HG02970 (cell line): ENCODE measurements around the gene ATG7.
"Not testable (repeated sequence)": the region's sequence is repeated elsewhere in the genome, so short reads cannot be mapped to it uniquely, and the experiment has no call there.

Experiments
- ATAC-seq: cut with Tn5 transposase; IDR thresholded peaks from one replicate; pipeline ENCODE4 v1.9.1; 2021; ENCODE audit warnings: mild to moderate bottlenecking, moderate library complexity, moderate number of reproducible peaks; ENCODE audit not compliant: unreplicated experiment, low FRiP score

ATG7 gene

DNA sequence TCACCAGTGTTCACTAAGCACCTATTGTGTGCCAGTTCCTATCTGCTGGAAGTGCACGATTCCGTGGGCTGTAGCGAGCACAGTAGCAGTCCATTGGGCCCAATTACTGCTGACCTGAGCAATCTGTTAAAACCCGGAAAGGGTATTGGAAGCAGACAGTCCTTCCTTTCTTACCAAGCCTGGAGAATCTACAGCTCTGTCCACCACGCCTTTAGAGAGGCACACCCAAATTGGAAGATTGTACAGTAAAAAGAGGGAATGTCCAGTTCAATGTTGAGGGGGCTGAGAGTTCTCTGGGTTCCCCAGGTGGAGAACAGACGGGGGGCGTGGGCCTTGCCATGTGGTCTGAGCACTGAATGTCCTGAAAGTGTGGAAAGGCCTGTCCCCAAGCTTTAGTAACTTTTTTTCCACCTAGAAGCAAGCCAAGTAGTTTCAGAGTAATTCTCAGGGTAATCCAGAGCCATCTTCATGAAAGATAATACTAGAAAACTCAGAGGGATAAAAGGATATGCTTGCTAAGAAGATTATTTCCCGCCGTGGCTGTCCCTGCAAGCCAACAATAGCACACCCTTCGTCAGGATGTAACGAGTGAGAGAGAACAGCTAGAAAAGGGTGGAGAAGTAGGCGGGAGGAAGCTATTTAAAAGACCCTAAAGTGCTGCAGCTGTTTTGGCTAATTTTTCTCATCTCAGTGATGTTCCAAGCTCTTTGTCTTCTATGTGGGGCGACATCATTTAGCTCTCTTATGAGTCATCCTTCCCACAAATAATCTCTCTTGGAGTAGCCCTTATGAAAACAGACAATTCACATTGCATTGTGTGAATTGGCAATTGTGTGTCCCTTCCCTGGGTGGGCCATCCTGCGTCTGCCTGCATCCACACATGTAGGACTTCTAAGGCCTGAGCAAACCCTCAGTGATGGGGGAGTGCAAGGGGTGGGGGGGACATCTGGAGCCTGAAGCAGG lies 181.0 kb downstream of the ATG7 start:
- ATAC-seq = no peak

DNA sequence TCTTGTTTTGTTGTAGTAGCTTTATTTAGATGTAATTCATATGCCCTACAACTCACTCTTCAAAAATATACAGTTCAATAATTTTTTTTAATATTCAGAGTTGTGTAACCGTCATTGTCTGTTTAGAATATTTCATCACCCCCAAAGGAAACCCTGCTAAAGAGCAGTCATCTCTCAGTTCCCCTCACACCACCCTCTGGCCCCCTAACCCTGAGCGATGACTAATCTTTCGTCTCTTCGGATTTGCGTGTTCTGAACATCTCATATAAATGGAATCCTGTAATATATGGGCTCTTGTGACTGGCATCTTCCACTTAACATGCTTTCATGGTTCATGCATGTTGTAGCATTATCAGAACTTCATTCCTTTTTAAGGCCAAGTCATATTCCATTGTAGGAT lies 183.8 kb downstream of the ATG7 start:
- ATAC-seq = no peak

DNA sequence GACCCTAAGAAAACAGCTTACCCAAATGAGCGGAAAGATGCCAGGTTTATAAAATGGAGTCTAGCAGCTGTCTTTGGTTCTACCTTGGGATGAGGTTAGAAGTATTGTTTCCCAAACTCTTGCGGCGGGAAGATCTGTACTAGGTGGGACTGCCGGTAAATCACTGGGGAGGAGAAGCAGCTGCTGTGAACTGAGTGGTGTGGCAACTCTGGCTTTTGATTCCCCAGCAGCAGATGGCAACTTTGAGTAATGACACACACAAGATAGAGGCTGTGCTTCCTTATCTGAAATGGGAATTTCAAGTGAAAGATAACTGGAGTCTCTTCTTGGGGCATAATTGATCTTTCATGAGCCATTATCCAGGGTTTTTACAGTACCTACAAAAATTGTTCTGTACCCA lies 184.9 kb downstream of the ATG7 start:
- no peak for ATAC-seq

DNA sequence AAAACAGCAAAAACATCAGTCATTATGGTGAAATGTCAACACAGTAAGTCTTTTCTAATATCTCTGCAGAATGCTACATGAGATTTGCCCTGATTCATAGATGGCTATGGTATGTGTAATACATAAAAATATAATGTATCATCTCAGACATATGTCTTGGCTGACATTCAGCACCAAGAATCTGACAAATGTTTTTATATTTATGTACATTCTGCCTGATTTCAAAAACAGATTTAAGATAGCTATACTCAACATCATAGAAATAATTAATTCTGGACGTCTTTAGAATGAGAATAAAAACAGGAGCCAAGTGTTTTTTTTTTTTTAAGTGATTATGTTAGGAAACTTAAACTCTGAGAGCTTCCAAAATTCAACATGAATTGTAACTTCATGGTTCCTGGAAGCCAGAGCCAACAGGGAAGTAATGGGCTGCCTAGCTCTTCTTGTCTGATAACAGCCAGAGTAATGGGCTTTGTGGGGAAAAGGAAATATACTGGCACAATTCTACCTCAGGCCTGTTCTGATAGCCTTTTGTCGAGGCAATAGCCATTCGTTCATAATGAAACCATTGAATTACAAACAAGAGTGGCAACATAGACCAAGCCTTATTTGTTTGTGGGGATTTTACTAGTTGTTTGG lies 187.1 kb downstream of the ATG7 start:
- no peak for ATAC-seq

DNA sequence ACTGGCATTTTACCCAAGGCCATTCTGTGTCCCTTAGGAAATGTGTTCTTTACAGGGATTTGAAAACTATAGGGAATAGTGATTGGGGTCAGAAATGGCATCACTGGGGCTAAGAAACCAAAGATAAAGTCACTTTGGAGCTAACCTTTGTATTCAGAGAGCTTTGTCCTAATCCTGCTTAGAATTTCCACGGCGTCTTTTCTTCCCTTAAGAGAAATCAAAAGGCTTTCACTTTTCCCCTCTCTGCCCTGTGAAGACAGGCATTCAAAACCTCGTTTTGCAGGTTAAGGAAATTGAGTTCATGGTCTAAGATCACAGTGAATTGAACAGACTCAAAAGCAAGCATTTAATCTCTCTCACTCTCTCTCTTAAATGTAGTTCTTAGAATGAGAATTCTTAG lies 189.0 kb downstream of the ATG7 start:
- ATAC-seq = no peak

DNA sequence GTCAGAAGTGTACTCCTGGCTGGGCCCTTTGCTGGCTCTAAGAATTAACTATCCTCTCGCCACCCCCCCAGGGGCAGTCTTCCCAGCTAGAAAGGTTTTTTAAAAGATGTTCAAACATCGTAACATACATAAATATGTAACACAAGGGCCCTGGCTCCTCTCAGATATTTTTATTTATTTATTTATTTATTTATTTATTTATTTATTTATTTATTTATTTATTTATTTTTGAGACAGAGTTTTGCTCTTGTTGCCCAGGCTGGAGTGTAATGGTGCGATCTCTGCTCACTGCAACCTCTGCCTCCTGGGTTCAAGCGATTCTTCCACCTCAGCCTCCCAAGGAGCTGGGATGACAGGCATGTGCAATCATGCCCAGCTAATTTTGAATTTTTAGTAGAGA lies 190.5 kb downstream of the ATG7 start:
- ATAC-seq = not testable (repeated sequence)

DNA sequence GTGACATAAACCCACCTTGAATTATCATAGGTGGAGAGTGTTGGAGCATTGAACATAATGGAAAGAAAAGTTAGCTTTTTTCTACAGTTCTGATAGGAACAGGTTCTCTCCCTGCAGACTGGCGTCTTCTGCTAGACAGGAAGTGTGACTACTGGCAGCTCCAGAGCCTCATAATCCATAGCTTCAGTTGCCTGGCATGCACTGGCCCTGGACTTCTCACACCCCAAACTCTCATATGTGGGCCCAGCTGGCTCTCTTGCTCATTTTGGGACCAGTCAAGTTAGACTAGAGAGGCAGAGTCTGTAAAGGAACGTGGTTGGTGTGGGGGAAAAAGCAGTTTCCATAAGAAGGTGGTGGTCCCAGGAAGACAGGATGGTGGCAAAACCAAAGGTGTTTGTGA lies 191.4 kb downstream of the ATG7 start:
- no peak for ATAC-seq

DNA sequence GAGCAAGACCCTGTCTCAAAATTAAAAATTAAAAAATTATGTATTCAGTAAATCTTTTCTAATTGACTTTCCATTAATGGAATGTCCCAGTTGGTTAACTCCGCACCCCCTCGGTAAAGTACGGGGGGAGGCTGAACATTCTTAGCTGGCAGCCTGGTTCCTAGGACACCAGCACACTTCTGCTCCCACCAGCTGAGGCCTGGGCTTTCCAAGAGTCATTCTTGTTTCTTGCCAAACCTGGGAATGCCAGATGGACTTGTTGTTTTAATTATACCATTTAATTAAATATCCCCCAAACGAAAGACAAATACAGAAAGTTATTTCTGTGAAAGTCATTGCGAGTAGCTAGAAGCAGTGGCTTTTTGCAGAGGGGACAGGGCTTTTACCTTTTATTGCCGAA lies 192.2 kb downstream of the ATG7 start:
- no peak for ATAC-seq

DNA sequence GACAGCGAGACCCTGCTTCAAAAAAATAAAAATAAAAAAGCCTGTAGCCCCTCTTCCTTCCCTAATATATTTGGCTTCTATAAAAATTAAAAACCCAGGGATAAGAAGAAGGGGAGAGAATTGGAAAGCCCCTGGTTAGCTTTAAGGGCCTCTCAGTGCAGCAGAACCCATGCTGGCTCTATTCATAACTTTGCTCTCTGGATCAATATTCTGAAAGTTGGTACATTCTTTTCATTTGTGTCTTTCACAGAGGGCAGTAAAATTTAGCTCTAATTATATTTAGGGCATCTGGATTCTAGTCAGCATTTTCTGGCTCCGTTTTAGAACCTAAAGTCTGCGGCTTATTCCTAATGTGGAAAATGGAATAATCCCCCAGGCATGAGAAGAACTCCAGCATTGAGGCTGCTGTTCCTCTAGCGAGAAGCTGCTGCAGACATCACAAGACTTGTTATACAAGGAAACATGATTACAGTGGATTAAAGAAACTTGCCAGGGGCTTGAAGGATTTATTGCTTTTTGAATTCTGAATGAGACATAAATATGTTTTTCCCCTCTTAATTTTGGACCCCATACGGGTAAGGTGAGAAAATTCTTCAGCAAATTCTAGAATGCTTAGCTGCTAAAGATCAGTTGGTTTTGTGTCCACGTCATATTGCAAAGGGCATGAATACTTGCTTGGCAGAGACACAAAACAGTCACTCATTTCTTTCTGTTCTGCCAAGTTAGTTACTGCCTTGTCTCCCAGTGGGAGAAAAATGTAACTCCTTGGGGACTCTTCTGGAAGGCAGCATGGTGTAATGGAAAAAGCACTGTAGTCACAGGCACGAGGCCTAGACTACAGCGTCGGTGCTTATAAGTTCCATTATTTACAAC lies 193.8 kb downstream of the ATG7 start:
- no peak for ATAC-seq

DNA sequence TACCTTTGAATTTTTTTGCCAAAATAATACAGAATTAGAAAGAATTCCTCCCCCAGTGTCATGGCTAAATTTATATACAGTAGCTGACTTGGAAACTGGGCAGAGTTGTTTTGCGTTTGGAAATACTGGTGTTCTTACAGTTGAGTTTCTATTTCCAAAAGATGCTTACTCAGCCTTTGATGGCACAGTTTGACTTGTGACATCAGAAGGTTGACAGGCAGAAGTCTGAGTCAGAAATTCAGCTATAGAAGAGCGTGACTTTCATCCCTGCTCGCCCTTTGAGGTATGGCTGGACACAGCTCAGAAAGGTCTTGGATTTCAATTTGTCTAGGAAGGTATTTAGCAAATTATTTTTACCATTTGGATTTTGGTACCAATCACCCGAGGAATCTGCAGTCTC lies 195.7 kb downstream of the ATG7 start:
- ATAC-seq = no peak

DNA sequence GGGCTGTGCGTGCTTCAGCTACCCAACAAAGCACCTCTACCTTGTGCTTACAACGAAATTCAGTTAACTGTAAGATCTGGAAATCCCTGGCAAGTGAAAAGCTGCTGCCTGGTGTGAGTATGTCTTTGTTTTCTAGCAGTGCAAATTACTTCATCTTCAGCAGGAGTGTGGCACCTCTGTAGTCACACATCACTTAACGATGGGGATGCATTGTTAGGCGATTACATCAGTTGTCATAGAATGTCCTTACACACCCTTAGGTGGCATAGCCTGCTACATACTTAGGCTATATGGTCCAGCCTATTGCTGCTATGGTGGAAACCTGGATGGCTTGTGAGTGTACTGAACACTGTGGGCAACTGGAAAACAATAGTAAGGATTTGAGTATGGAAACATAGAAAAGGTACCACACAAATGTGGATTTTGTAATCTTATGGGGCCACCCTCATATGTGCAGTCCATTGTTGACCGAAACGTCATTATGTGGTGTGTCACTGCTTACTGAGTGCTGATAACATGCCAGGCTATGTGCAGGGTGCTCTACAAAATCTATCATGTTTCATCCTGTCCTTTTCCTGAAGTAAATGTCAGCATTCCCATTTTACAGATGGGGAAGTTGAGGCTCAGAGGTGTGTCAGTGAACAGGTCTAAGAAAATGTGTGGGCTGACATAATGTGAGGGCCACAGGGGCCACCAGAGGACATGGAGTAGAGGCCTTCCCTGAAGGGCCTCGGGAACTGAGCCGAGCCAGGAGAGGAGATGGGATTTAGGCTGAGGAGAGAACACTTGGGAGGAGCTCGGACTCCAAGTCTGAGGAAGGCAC lies 198.0 kb downstream of the ATG7 start:
- ATAC-seq = no peak

DNA sequence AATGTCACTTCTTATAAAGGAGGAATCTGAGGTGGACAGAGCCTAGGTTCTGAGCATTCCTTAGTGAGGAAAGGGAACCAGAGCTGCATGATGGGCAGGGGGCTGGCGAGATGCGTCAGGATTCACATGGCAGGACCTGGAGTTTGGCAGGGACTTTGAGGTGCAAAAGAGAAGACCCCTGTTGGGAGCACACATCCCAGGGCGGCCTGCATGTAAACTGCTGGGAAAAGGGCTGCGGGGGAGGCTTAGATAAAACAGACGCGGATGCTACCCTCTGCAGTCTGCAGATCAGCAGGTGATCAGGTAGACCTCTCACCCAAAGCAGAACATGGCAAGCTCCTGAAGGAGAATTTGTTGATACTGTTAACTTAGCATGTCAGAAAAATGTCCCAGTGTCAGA lies 203.1 kb downstream of the ATG7 start:
- no peak for ATAC-seq

DNA sequence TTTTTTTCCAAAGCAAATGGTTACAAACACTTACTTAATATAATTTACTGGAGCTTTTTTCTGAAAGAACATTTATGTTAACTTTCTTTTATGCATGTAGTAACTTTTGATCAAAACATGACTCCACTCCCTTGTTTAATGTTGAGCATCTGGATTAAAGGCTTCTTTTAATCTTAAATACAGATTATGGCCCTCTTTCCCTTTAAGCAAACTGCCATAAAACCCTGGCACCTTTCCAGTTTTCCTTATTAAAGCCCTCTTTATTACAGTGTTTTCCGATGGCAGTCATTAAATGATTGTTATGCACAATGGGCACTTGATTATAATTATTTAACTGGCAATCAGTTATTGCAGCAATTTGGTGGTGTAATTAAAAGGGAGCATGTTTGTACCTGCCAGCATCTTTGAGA lies 204.5 kb downstream of the ATG7 start:
- ATAC-seq = no peak

DNA sequence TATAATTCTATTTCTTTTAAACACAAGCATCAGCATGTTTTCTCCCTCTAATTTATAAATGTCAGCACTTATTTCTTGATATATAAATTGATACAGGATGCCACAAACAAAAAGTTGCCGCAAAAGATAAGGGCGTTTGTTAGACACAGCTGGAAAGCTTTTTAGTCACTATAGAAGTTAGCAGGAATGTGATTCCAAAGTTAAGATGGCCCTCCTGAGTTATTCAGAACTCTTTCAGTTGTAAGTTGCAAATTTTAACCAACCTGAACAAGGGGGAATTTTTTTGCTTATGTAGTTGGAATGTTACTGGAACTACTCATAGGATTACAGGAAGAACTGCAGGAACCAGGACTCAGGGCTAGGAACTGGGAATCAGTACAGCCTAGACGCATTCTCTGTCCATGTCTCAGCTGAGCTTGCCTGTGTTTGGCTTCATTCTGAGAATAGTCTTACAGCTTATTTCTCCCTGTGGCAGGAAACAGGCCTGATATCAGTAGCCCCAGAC lies 205.3 kb downstream of the ATG7 start:
- ATAC-seq = no peak

DNA sequence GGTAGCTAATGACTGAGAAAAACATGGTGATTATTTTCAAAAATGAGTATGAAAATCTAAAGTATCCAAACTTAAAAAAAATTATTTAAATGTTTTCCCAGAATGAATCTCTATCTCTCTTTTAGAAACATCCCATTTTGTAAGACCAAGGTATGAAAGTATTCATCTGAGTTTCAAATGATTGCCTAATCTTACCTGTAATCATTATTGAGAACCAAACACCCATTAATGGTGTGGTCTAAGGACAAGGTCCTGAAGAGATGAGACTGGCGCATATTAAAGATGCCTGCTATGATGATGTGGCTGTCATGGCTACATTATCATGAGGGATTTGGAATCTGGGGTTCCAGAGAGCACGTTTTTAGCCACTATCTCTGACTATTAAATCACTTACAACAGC lies 206.0 kb downstream of the ATG7 start:
- ATAC-seq = no peak

DNA sequence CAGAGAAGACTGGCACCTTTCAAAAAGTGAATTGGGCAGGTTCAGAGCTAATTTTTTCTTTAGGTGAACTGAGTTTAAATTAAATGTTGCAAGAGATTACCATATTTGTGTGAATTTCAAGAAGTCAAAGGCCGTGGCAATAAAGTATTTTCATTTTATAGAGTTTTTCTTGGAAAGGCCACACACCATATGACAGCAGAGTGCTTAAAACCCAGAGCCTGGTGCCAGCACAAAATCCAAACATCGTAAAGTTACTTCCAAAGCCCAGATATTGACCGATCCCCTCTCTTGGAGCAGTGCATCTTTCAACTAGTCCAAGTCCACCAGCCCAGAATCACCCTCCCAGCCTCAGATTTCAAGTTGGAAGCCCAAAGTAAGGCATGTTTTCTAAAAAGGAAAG lies 207.0 kb downstream of the ATG7 start:
- no peak for ATAC-seq

DNA sequence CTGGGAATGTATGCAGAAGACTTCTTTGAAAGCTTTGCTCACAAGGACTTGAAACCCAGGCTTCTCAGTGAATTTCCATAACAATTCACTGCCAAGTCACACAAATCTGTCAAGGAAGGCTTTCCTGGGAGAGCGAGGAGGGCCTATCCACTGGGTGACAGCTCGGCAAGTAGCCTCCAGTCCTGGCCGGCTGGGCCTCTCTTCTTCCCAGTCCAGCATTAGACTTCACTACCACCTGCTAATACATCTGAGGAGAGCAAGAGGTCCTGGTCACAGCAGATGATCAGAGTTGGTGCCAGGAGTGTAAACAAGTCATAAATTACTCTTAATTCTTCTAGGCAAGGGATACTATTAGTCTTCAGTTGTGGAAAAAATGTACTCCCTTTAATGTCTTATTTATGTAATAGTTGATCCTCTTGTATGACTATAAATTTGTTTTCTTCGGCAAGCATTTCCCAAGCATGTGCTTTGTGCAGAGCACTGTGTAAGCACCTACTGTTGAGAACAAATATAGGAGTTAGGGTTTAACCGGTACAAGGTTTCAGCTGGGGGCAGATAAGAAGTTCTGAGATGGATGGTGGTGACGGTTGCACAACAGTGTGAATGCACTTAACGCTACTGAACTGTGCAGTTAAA lies 208.6 kb downstream of the ATG7 start:
- no peak for ATAC-seq

DNA sequence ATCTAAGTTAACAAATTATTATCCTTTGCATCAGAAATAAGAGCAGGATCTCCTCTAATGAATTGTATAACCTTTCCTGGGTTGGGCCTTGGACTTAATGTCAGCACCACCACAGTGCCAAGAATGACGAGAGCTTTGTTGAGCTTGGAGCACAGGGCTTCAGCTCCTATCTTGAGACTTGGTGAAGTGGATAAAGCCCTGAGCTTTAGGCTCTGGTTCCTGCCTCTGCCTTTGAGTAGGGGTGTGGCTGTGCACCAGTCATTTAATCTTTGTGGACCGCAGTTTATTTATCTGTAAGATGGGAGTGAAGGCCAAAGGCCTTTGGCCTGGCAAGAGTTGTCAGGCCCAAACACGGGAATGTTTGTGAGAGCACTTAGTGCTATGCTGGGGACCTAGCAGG lies 209.4 kb downstream of the ATG7 start:
- ATAC-seq = no peak

DNA sequence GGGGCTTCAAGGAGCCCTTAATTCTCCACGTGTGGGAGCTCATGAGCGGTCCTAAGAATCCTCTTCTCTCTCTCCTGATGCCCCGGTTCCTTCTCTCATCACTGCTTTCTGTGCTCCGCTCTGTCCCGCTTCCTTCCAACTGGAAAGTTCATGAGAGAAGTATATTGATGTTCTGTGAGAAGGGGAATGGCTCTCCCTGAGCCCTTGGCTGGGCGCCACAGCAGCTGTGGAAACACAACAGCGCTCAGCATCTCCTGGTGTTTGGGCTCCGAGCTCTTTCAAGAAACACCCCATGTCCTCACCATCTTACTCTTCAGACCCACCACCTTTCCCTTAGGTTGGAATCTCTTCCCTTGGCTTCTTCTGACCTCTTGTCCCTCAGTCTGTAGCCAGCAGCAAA lies 209.8 kb downstream of the ATG7 start:
- no peak for ATAC-seq
